Umbilical cord (tissue), 1 donor: Measurements from ENCODE around the gene DGKZ. TPM values are rescaled to one million over a fixed set of nuclear protein-coding genes. Genes with fewer than 3 reads are reported as not detected.

Experiments
- total RNA-seq: library from RNA; depleted of rRNA; stranded (reverse); fragments of >200 nt; gene quantifications from one replicate; pipeline ENCODE4 v1.2.3, GENCODE V29; 2014; ENCODE audit warnings: low replicate concordance; ENCODE audit not compliant: insufficient read depth

The DGKZ gene
- total RNA-seq, 1 donor from 2014 or later: 20.7 TPM

Other genes with a start within 250 kb of the DGKZ start
- gene PHF21A, start 226.0 kb upstream of the DGKZ start, total RNA-seq: 38.8 TPM
- gene CREB3L1, start 69.8 kb upstream of the DGKZ start, total RNA-seq: 23.4 TPM
- 78.0 TPM for gene MDK, start 34.2 kb downstream of the DGKZ start, total RNA-seq
- not detected for gene CHRM4, start 44.3 kb downstream of the DGKZ start, total RNA-seq
- gene AMBRA1, start 246.6 kb downstream of the DGKZ start, total RNA-seq: 48.6 TPM